H9 (cell line): ENCODE measurements around the gene POLR3C. TPM values are rescaled to one million over a fixed set of nuclear protein-coding genes. Genes with fewer than 3 reads are reported as not detected.

Experiments
- DNase-seq: peaks from one replicate; pipeline ENCODE4 v3.0.0-alpha.2; 2017
- H2AFZ ChIP-seq: one replicate; pipeline ENCODE4 v1.6.1; 2013; ENCODE audit warnings: mild to moderate bottlenecking, low read length, control low read depth, moderate library complexity
- H2AK5ac ChIP-seq: 2 replicates; pipeline ENCODE4 v1.6.1; 2013; ENCODE audit warnings: low read length, control low read depth, mixed read lengths; ENCODE audit not compliant: insufficient read length
- H2BK120ac ChIP-seq: one replicate; pipeline ENCODE4 v1.6.1; 2013; ENCODE audit warnings: low read depth, mild to moderate bottlenecking, low read length, control low read depth, inconsistent platforms; ENCODE audit not compliant: poor library complexity, severe bottlenecking
- H2BK12ac ChIP-seq: 2 replicates; pipeline ENCODE4 v1.6.1; 2013; ENCODE audit warnings: low read length, control low read depth, mixed read lengths, low read depth; ENCODE audit not compliant: insufficient read length
- H2BK15ac ChIP-seq: 2 replicates; pipeline ENCODE4 v1.6.1; 2013; ENCODE audit warnings: low read depth, low read length, control low read depth
- H2BK20ac ChIP-seq: one replicate; pipeline ENCODE4 v1.6.1; 2013; ENCODE audit warnings: low read depth, mild to moderate bottlenecking, low read length, control low read depth, inconsistent platforms; ENCODE audit not compliant: poor library complexity, severe bottlenecking
- H2BK5ac ChIP-seq: 2 replicates; pipeline ENCODE4 v1.6.1; 2013; ENCODE audit warnings: low read length, control low read depth, mixed read lengths; ENCODE audit not compliant: insufficient read length
- H3K14ac ChIP-seq: 2 replicates; pipeline ENCODE4 v1.6.1; 2013; ENCODE audit warnings: low read length, control low read depth; ENCODE audit not compliant: insufficient read depth
- H3K18ac ChIP-seq: 2 replicates; pipeline ENCODE4 v1.6.1; 2013; ENCODE audit warnings: low read depth, mild to moderate bottlenecking, mixed read lengths, low read length, control low read depth; ENCODE audit not compliant: insufficient read length
- H3K23ac ChIP-seq: 2 replicates; pipeline ENCODE4 v1.6.1; 2013; ENCODE audit warnings: low read length, control low read depth, mixed read lengths, low read depth; ENCODE audit not compliant: insufficient read length
- H3K23me2 ChIP-seq: 2 replicates; pipeline ENCODE4 v1.6.1; 2013; ENCODE audit warnings: low read depth, mild to moderate bottlenecking, mixed read lengths, low read length, control low read depth; ENCODE audit not compliant: insufficient read length, poor library complexity, severe bottlenecking
- H3K27ac ChIP-seq: 2 replicates; pipeline ENCODE4 v1.5.1; 2013; ENCODE audit warnings: low read length, control low read depth, mixed read lengths, low read depth; ENCODE audit not compliant: insufficient read length
- H3K27me3 ChIP-seq: 2 replicates; pipeline ENCODE4 v1.6.1; 2013; ENCODE audit warnings: low read length, control low read depth, inconsistent platforms; ENCODE audit not compliant: insufficient read depth
- H3K4ac ChIP-seq: 2 replicates; pipeline ENCODE4 v1.6.1; 2013; ENCODE audit warnings: low read depth, mild to moderate bottlenecking, control low read depth, inconsistent platforms, low read length, moderate library complexity
- H3K4me1 ChIP-seq: 2 replicates; pipeline ENCODE4 v1.6.1; 2013; ENCODE audit warnings: low read length, control low read depth, inconsistent platforms; ENCODE audit not compliant: insufficient read depth
- H3K4me2 ChIP-seq: 2 replicates; pipeline ENCODE4 v1.6.1; 2013; ENCODE audit warnings: low read length, control low read depth, mixed read lengths; ENCODE audit not compliant: insufficient read length, insufficient read depth
- H3K56ac ChIP-seq: 2 replicates; pipeline ENCODE4 v1.6.1; 2013; ENCODE audit warnings: low read depth, mild to moderate bottlenecking, mixed read lengths, low read length, control low read depth; ENCODE audit not compliant: insufficient read length
- H3K79me1 ChIP-seq: 2 replicates; pipeline ENCODE4 v1.6.1; 2013; ENCODE audit warnings: low read depth, mild to moderate bottlenecking, moderate library complexity, low read length, control low read depth, inconsistent platforms; ENCODE audit not compliant: insufficient read depth, poor library complexity, severe bottlenecking
- H3K79me2 ChIP-seq: 2 replicates; pipeline ENCODE4 v1.6.1; 2013; ENCODE audit warnings: low read length, control low read depth, inconsistent platforms; ENCODE audit not compliant: insufficient read depth
- H3K9ac ChIP-seq: 2 replicates; pipeline ENCODE4 v1.6.1; 2013; ENCODE audit warnings: low read length, control low read depth, mixed read lengths; ENCODE audit not compliant: insufficient read length; ENCODE audit errors: extremely low read depth
- H3K9me3 ChIP-seq: one replicate; pipeline ENCODE4 v1.6.1; 2013; ENCODE audit warnings: low read depth, low read length, inconsistent platforms; ENCODE audit not compliant: control insufficient read depth
- H3T11ph ChIP-seq: one replicate; pipeline ENCODE4 v1.6.1; 2013; ENCODE audit warnings: mild to moderate bottlenecking, low read length, control low read depth, inconsistent platforms
- H4K20me1 ChIP-seq: one replicate; pipeline ENCODE4 v1.6.1; 2013; ENCODE audit not compliant: control insufficient read depth, insufficient read length, insufficient read depth
- H4K5ac ChIP-seq: 2 replicates; pipeline ENCODE4 v1.6.1; 2013; ENCODE audit warnings: low read depth, mild to moderate bottlenecking, mixed read lengths, low read length, control low read depth; ENCODE audit not compliant: insufficient read length
- H4K8ac ChIP-seq: replicated peaks from 2 replicates; pipeline ENCODE4 v1.6.1; 2013; ENCODE audit warnings: low read length, control low read depth, mixed read lengths, low read depth; ENCODE audit not compliant: insufficient read length
- H4K91ac ChIP-seq: 2 replicates; pipeline ENCODE4 v1.6.1; 2013; ENCODE audit warnings: low read depth, mild to moderate bottlenecking, moderate library complexity, mixed read lengths, low read length, control low read depth; ENCODE audit not compliant: insufficient read length
- H3K27ac Mint-ChIP-seq, 3 experiments: 2 replicates in 2 of 3; 3 replicates in 1 of 3; pipeline ENCODE4 v1.8.0; 2020 to 2021; ENCODE audit warnings: mixed read lengths in 3 of 3, mild to moderate bottlenecking in 1 of 3, moderate library complexity in 1 of 3
- H3K27me3 Mint-ChIP-seq: 2 replicates; pipeline ENCODE4 v1.8.0; 2021; ENCODE audit warnings: low read depth, mild to moderate bottlenecking, moderate library complexity, mixed read lengths
- H3K36me3 Mint-ChIP-seq, 3 experiments: 2 replicates in 2 of 3; 3 replicates in 1 of 3; pipeline ENCODE4 v1.8.0; 2020 to 2021; ENCODE audit warnings: low read depth in 3 of 3, mixed read lengths in 3 of 3; ENCODE audit not compliant: insufficient read depth in 1 of 3
- H3K4me1 Mint-ChIP-seq, 2 experiments: 2 replicates each; pipeline ENCODE4 v1.8.0; 2020; ENCODE audit warnings: mixed read lengths in 2 of 2
- H3K4me3 Mint-ChIP-seq, 2 experiments: 2 replicates in 1 of 2; 3 replicates in 1 of 2; pipeline ENCODE4 v1.8.0; 2020 to 2021; ENCODE audit warnings: mild to moderate bottlenecking in 2 of 2, mixed read lengths in 2 of 2, moderate library complexity in 1 of 2
- H3K9me3 Mint-ChIP-seq, 2 experiments: 2 replicates in 1 of 2; 3 replicates in 1 of 2; pipeline ENCODE4 v1.8.0; 2020; ENCODE audit warnings: mild to moderate bottlenecking in 2 of 2, mixed read lengths in 2 of 2, moderate library complexity in 1 of 2
- CTCF ChIP-seq: fragments of 200-600 bp; sonication (generic); conservative IDR thresholded peaks from 3 replicates; pipeline ENCODE4 v1.8.0; 2021; ENCODE audit warnings: antibody characterized with exemption, mild to moderate bottlenecking
- WGBS: extraction: QIAGEN DNeasy Blood & Tissue Kit; methylation state at CpG from one replicate; pipeline ENCODE4 v1.1.7; 2013; ENCODE audit warnings: missing lambda C conversion rate, low lambda C conversion rate, mixed read lengths; ENCODE audit not compliant: insufficient read length; ENCODE audit errors: extremely low coverage; 5-methylcytosine and 5-hydroxymethylcytosine counted together
- total RNA-seq: library from RNA; stranded (reverse); gene quantifications from 2 replicates; pipeline ENCODE4 v1.2.1, GENCODE V29; 2021

Gene POLR3C
- total RNA-seq, 1 experiment from 2014 or later, result 37.2 TPM

DNA sequence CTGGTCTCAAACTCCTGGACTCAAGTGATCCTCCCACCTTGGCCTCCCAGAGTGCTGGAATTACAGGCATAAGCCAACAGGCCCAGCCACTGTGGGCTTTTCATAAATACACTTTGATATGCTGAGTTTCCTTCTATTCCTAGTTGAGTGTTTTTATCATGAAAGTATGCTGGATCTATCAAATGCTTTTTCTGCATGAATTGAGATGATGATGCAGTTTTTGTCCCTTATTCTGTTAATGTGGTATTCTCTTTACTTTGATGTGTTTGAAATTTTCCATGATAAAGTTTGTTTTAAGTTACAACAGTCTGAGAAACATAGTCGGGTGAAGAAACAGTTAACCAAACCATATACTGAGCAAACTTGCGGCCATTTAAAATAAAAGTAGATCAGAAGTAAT is 24.2 kb upstream of the POLR3C start:
- Histone ChIP-seq H2BK120ac (no peak overlapping the region), H4K91ac (no peak overlapping the region), H3K79me2 (no peaks in the 10 kb centered on the region; the same call in 1 of the 2 replicates), H2BK15ac (no peak overlapping the region), H2AK5ac (no peak overlapping the region), H3K23me2 (no peaks in the 10 kb centered on the region), H3K4me1 (no peaks in the 10 kb centered on the region), H3K18ac (no peak overlapping the region), H3K4ac (no peak overlapping the region), H2BK5ac (no peak overlapping the region), H3T11ph (no peak overlapping the region), H4K20me1 (no peaks in the 10 kb centered on the region), H3K79me1 (no peaks in the 10 kb centered on the region), H3K9ac (no peak overlapping the region), H3K14ac (no peak overlapping the region), H3K23ac (no peak overlapping the region), H2BK20ac (no peak overlapping the region), H3K56ac (no peak overlapping the region), H2AFZ (no peak overlapping the region), H3K27ac (no peak overlapping the region), H2BK12ac (no peak overlapping the region), H4K5ac (no peak overlapping the region), H3K27me3 (no peaks in the 10 kb centered on the region), H3K9me3 (peaks cover 10% of the 10 kb centered on the region), H4K8ac (no peak overlapping the region), H3K4me2 (no peak overlapping the region)
- peaks cover 16 to 24% of the 10 kb centered on the region in 2 experiments for H3K9me3 Mint-ChIP-seq
- H3K36me3 Mint-ChIP-seq, result peaks cover 16 to 32% (median 19%) of the 10 kb centered on the region in 3 experiments
- H3K27ac Mint-ChIP-seq, result no peak overlapping the region
- DNase-seq, result no peak
- no peak for TF ChIP-seq CTCF
- H3K4me3 Mint-ChIP-seq, result no peak overlapping the region
- WGBS, result no CpG with 5 or more reads among the region's 2 CpGs
- H3K4me1 Mint-ChIP-seq, result peaks cover 11 to 16% of the 10 kb centered on the region in 2 experiments
- no peaks in the 10 kb centered on the region for H3K27me3 Mint-ChIP-seq
